ENCODE measurements around the gene SUPT5H. TPM values are rescaled to one million over a fixed set of nuclear protein-coding genes. Genes with fewer than 3 reads are reported as not detected.
A peak's percentile ranks its signal among the peaks of the same experiment; 100 is the strongest.

The SUPT5H gene
- total RNA-seq, 1 donor from 2014 or later: 140 TPM

- no peak overlapping the region for H3K4me3 Mint-ChIP-seq
- no peak overlapping the region for H3K27ac Mint-ChIP-seq (ENCODE audit: unreplicated experiment)
- TF ChIP-seq, protein P1, sequence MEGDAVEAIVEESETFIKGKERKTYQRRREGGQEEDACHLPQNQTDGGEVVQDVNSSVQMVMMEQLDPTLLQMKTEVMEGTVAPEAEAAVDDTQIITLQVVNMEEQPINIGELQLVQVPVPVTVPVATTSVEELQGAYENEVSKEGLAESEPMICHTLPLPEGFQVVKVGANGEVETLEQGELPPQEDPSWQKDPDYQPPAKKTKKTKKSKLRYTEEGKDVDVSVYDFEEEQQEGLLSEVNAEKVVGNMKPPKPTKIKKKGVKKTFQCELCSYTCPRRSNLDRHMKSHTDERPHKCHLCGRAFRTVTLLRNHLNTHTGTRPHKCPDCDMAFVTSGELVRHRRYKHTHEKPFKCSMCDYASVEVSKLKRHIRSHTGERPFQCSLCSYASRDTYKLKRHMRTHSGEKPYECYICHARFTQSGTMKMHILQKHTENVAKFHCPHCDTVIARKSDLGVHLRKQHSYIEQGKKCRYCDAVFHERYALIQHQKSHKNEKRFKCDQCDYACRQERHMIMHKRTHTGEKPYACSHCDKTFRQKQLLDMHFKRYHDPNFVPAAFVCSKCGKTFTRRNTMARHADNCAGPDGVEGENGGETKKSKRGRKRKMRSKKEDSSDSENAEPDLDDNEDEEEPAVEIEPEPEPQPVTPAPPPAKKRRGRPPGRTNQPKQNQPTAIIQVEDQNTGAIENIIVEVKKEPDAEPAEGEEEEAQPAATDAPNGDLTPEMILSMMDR (conservative IDR thresholded peaks at IDR 0.05): no peak
- H3K27me3 Mint-ChIP-seq (ENCODE audit: low read depth): no peaks in the 10 kb centered on the region
- H3K36me3 Mint-ChIP-seq (ENCODE audit: low read depth): no peaks in the 10 kb centered on the region
- H3K9me3 Mint-ChIP-seq: no peaks in the 10 kb centered on the region
- no peak for DNase-seq (ENCODE audit: low read depth, low spot score)
- peaks cover 5% of the 10 kb centered on the region for H3K4me1 Mint-ChIP-seq
Observed at GRCh38 chr19:39524495-39524894, 79.1 kb downstream of the SUPT5H start.

DNA sequence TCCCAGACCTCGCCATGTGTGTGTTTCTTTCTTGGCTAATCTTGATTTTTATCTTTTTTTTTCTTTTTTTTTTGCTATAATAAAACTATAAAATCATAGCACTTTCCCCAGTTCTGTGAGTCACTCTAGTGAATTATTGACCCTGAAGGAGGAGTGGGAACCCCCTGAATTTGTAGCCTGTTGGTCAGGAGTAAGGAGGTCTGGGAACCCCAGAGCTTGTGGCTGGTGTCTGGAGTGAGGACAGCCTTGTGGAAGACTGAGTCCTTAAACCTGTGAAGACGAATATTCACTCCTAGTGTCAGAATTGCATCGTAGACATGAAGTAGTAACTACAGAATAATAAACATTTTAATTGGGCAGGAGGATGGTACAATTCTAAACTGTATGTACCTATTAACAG is 79.8 kb downstream of the SUPT5H start:
- Mint-ChIP-seq H3K27me3 (ENCODE audit: low read depth) (no peaks in the 10 kb centered on the region), H3K4me3 (peak overlapping the region; percentile 5), H3K36me3 (ENCODE audit: low read depth) (no peaks in the 10 kb centered on the region), H3K9me3 (no peaks in the 10 kb centered on the region), H3K4me1 (peaks cover 5% of the 10 kb centered on the region), H3K27ac (ENCODE audit: unreplicated experiment) (no peak overlapping the region)
- no peak for DNase-seq (ENCODE audit: low read depth, low spot score)
- TF ChIP-seq, protein P1 (conservative IDR thresholded peaks at IDR 0.05): no peak

Small RNAs within 50 kb of the gene (microRNA-seq; reads per million reads assigned to microRNA genes)
- gene MIR4530: not detected

Other genes with a start within 250 kb of the SUPT5H start
- not detected in 2 replicates for gene NCCRP1, start 248.6 kb upstream of the SUPT5H start, total RNA-seq
- gene SYCN, start 241.3 kb upstream of the SUPT5H start, total RNA-seq: not detected in 2 replicates
- gene IFNL3, start 200.6 kb upstream of the SUPT5H start, total RNA-seq: not detected in 2 replicates
- gene IFNL4, start 196.7 kb upstream of the SUPT5H start, total RNA-seq: not detected in 2 replicates
- not detected in 2 replicates for gene IFNL2, start 177.2 kb upstream of the SUPT5H start, total RNA-seq
- gene IFNL1, start 149.2 kb upstream of the SUPT5H start, total RNA-seq: not detected in 2 replicates
- gene LRFN1, start 124.7 kb upstream of the SUPT5H start, total RNA-seq: 4.9 and 5.1 TPM in 2 replicates
- 0.65 TPM in 1 of 2 replicates, not detected in the other for gene GMFG, start 109.5 kb upstream of the SUPT5H start, total RNA-seq
- gene SAMD4B, start 103.2 kb upstream of the SUPT5H start, total RNA-seq: 158 and 164 TPM in 2 replicates
- gene PAF1, start 54.5 kb upstream of the SUPT5H start, total RNA-seq: 62.9 and 67.3 TPM in 2 replicates
- gene MED29, start 54.2 kb upstream of the SUPT5H start, total RNA-seq: 37.3 and 40.3 TPM in 2 replicates
- gene ZFP36, start 38.7 kb upstream of the SUPT5H start, total RNA-seq: 4.0 TPM in 2 replicates
- gene PLEKHG2, start 32.9 kb upstream of the SUPT5H start, total RNA-seq: 120 and 135 TPM in 2 replicates
- 2,020 and 2,116 TPM in 2 replicates for gene RPS16, start 9.6 kb upstream of the SUPT5H start, total RNA-seq
- gene TIMM50, start 35.3 kb downstream of the SUPT5H start, total RNA-seq: 118 and 121 TPM in 2 replicates
- gene DLL3, start 53.4 kb downstream of the SUPT5H start, total RNA-seq: 17.9 and 22.3 TPM in 2 replicates
- gene SELENOV, start 69.6 kb downstream of the SUPT5H start, total RNA-seq: not detected in 2 replicates
- 7.2 and 7.7 TPM in 2 replicates for gene EID2B, start 87.3 kb downstream of the SUPT5H start, total RNA-seq
- gene EID2, start 94.6 kb downstream of the SUPT5H start, total RNA-seq: 28.0 and 30.8 TPM in 2 replicates
- gene LGALS13, start 156.9 kb downstream of the SUPT5H start, total RNA-seq: not detected in 2 replicates
- gene LGALS16, start 210.3 kb downstream of the SUPT5H start, total RNA-seq: not detected in 2 replicates